Esophagus squamous epithelium (tissue), 4 donors: ENCODE measurements around the gene ALCAM.

Experiments
- CTCF ChIP-seq, 6 experiments: fragments of 450-650 bp in 4 of 6; fragments of 200-600 bp in 2 of 6; sonication (generic) in 2 of 6; IDR thresholded peaks; one replicate each; pipeline ENCODE4 v1.5.1; 2016 to 2019; ENCODE audit warnings: antibody characterized with exemption in 6 of 6, mild to moderate bottlenecking in 4 of 6, moderate library complexity in 4 of 6
- POLR2A ChIP-seq, 4 donors: fragments of 450-650 bp; IDR thresholded peaks; one replicate each; pipeline ENCODE4 v1.6.1; 2017; ENCODE audit warnings: antibody characterized with exemption in 4 of 4, mild to moderate bottlenecking in 4 of 4, moderate library complexity in 3 of 4

DNA sequence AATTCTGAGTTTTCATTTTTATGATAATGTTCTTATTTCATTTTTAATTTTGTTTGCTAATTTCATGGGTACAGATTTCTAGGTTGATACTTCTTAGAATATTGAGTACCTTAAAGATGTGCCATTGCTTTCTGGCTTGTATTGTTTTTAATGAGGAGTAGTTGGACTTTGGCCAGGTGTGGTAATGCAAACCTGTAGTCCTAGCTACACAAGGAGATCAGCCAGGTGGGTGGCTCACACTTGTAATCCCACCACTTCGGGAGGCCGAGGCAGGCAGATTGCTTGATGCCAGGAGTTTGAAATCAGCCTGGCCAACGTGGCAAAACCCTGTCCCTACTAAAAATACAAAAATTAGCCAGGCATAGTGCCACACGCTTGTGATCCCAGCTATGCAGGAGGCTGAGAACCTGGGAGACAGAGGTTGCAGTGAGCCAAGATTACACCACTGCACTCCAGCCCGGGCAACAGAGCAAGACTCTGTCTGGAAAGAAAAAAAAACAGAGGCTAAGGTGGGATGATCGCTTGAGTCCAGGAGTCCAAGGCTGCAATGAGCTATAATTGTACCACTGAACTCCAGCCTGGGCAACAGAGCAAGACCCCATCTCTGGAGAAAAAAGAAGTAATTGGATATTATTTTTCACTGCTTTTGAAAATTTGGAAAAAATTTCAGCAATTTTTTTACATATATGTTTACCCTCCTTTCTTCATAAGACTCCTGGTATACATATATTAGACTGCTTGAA lies 198.0 kb downstream of the ALCAM start:
- TF ChIP-seq POLR2A (IDR thresholded peaks at IDR 0.05) (no peak), CTCF (IDR thresholded peaks at IDR 0.05) (no peak)
